HG03469 (cell line): ENCODE measurements around the gene HOXA7.

Experiments
- ATAC-seq: cut with Tn5 transposase; IDR thresholded peaks from one replicate; pipeline ENCODE4 v1.9.1; 2021; ENCODE audit warnings: mild to moderate bottlenecking, moderate library complexity, moderate number of reproducible peaks; ENCODE audit not compliant: unreplicated experiment

HOXA7 gene

DNA sequence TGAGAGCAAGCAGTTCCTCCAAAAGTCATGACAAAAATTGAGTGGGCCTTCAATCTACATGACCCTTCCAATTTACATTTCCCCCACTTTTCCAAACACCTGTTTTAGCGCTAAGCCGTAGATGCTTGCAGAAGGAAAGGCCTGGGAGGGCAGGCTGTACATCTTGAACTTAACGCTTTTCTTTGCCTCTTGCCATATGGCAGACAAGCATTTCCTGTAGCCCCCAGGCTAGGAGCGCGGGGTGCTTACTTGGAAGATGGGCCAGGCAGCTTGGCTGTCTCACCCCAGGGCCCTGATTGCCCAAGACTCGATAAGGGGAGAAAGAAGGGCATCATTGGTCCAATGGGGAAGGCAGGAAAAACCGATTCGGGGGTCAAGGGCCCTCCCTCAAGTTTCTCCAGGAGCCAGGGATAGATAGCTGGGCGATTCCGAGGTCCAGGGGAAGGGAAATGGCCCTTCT is 15.9 kb upstream of the HOXA7 start:
- no peak for ATAC-seq

DNA sequence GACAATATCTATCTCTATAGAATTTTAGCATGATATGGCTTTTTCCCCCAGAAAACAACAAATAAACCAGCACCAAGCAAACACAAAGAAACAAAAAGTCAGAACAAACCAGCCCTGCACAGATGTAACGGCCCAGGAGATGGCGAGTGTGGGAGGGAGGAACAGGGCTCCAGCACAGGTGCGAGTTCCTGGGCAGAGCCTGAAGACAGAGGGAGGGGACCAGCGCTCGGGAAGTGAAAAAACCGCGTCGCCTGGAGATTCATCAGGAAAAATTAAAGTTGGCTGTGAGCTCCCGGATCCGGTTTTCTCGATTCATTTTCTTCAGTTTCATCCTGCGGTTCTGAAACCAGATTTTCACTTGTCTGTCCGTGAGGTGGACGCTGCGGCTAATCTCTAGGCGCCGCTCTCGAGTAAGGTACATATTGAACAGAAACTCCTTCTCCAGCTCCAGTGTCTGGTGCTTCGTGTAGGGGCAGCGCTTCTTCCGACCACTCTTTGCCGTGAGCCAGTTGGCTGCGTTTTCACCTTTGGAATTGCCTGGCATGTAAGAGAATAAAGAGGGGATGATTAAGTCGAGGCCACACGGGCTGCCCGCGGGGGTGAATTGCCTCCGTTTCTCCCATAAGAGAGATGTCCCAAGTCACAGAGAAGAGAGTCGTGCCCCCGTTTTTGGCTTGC is 15.3 kb upstream of the HOXA7 start:
- ATAC-seq = no peak

DNA sequence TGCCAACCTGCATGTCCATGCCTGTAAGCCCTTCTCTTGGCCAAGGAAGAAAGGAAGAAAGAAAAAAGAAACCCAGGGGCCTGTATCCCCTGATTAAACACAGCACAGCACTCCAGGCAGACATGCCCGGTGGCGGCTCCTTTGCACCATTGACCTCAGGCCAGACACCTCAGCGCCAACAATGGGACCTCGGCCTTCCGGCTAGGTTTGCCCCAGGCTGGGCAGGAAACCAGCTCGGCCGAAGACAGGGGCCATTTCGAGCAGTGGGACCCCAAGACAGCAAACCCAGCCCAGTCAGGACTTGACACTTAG is 14.8 kb upstream of the HOXA7 start:
- ATAC-seq = no peak

DNA sequence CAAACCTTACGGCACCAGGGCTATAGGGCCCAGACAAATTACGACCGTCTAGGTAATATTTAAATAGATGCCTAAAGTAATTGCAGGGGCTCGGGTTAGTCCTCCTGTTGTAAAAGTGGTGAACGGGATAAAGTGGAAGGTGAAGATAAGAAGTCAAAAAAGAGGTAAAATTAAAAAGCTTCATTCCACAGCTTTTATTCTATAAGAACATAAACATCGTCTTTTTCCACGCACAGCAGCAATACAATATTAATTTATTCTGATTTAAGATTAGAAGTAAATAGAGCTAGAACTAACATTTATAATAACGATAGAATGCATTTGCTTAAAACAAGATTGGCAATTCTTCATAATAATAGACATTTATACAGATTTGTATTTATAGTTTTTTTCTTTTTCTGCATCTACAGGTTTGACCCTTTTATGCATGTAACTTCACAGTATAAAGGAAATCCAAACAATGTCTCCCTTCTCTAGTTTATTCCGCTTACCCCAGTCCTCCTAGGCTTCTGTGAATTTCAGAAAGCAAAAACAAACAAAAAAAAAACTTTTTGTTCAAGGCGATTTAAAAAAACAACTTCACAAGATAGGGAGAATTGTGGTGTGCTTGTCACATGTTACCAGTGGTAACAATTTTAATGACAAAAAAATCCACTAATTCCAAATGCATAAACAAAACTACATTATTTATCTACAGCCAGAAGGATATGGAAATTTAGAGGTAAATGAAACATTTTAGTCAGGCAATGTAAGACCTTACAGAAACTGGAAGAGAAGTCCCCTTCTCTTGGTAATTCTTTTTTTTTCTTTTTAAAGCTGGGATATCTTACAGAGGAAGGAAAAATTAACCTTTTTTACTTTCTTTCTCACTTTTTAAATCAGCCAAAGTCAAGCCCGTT is 14.2 kb upstream of the HOXA7 start:
- no peak for ATAC-seq

DNA sequence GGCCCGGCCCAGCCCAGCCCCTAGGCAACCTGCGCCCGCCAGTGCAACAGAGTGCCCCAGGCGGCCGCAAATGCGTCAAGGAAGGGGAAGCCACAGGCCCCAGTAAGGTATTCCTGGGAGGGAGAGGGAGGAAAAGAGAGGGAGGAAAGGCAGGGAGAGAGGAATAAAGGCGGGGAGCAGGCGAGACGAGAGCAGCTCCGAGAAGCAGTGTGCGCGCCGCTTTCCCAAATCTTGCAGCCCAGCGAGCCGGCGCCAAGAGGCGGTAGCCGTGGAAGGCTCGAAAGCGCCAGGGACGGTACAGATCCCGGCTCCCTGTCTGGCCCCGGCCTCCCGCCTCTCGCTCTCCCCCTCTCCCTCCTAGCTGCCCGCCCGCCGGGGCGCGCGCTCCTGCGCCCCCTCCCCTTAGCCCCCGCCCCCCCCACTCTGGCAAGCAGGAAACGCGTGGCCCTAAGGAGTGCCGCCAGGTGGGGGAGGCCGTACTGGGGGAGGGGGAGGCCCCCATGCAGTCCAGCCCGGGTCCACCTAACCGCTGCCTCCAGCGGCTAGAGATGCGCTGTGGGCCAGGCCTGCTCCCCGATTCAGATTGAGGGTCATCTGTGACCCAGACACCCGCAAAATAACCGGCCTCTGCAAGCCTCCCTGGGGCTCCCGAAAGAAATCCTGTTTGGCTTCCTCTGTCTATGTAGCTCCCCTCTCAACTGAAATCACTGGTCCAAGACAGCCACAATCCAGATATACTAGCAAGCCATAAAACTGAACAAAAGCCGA is 13.4 kb upstream of the HOXA7 start:
- ATAC-seq = no peak

DNA sequence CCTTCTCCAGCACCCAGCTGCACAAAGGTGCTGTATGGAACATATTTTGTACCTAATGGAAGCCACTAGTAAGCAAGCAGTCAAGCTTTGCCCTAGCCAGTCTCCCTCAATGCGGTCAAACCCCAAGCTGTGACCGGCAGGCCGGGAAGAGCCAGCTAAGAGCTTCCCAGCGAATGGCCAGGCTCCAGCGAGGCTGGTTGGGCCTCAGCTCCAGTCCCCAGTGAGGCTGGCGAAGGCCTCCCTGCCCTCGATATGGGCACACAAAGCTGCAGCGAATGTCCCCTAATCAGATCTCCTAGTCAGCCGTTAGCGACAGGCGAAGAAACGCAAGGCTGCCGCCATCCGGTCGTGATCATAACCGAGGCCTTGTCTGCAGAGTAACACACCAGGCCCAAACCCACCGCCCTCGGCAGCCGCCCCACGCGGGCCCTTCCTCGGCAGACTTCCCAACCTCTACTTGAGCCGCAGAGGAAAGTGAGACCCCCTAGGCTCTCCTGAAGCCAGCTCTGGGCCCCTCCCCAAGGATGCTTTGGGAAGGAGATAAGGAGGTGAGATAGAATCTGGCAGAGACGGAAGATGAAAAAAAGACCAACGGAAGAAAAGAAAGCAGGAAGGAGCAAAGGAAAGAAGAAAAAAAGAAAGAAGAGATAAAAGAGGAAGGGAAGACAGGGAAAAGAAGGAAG is 11.9 kb upstream of the HOXA7 start:
- no peak for ATAC-seq

DNA sequence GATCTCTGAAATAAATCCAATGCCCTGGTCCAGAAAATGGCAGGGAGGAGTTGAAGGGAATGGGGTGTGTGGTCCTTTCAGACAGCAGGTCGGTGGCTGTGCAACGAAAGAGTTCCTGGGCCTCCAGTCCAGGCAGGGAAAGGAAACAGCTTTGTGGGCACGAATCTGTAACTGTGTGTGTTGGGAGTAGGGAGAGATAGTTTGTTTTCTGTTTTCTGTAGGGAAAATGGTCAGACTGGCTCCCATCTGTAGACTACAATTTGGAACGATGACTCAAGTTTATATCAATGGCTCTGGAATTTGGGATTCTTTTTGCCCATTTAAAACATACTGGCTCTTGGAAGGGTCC is 11.4 kb upstream of the HOXA7 start:
- ATAC-seq = no peak

DNA sequence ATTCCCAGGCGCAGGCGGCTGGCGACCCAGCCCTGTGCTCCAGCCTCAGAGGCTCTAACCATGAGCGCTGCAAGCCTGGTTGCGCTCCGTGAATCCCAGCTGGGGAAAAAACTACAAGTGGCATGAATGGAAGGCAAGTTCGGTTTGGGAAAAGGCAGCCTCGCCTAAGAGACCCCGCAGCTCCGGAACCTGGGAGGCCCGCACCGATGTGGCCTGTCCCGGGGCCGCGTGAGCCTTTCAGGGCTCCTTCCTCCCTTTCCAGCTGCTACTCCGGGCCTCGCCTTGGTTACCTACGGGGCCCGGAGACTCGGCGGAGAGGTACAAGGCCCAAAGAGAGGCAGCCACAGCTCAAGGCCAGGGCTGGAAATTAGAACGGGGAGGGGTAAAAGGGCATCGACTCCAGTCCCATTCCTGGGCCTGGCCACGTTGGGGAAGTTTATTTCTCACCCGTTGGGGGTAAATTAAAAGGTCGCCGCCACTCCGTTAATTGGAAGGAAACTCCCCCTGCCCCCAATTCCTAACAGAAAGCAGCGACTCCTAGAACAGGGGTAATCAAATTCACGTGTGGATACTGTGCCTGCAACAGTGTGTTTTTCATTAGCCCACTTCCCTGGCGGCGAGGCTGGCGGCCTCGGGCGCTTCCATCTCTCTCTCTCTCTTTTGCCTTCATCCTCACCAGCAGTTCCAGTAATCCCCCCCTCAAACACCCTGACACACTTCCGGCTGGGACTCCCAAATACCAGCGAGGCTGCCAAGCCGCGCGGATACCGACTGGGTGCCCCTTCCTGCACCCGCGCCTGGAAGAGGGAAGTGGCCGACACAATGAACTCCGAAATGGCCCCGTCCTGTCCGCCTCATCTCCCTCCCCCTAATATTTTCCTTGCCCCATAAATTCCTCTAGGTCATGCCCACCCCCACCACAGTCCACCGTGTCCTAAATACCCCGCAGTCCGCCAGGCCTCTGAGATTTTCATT is 10.3 kb upstream of the HOXA7 start:
- ATAC-seq = no peak

DNA sequence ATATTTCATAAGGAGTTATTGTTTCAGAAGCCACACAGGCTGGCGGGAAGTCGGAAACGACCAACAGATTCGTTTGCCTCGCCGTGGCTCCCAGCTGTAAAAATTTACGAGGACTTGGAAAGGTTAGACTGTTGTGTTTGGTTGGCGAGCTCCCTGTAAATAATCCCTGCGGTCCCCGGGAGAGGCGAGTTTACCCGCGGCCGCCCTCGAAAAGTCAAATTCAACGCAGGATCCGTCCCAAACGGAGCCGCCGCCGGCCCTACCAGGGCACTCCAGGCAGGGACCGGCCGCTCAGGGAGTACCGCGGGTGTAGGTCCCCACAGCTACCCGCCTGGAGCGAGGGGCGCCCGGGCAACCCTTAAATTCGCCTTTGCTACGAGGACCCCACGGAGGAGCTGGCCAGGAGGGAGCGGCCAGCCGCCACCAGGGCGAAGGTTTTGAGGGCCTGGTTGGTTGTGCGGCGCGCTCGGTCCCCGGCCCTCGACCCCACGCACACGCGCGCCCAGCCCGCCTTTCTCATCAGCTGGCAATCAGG is 9.6 kb upstream of the HOXA7 start:
- ATAC-seq = no peak

DNA sequence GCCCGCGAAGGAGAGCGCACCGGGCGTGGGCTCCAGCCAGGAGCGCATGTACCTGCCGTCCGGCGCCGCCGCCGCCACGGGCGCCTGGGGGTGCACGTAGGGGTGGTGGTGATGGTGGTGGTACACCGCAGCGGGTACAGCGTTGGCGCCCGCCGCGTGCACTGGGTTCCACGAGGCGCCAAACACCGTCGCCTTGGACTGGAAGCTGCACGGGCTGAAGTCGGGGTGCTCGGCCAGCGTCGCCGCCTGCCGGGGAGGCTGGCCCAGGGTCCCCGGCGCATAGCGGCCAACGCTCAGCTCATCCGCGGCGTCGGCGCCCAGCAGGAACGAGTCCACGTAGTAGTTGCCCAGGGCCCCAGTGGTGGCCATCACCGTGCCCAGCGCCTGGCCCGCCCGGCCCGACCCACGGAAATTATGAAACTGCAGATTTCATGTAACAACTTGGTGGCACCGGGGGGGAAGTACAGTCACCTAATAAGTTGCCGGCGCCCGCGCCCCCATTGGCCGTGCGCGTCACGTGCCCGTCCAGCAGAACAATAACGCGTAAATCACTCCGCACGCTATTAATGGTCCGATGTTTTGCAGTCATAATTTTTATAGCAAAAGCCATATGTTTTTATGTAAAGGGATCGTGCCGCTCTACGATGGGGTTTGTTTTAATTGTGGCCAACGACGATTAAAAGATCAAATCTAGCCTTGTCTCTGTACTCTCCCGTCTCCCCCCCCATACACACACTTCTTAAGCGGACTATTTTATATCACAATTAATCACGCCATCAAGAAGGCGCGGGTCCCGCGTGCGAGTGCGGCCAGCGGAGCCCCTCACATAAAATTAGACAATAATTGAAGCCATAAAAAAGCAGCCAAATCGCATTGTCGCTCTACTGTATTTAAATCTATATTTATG is 8.9 kb upstream of the HOXA7 start, which contains the start of gene HOXA9:
Gene HOXA9 (minus strand): TSS at position 449 of the 907 bp plus-strand sequence. CDS start 80 bp downstream, at position 369.
- ATAC-seq = no peak

DNA sequence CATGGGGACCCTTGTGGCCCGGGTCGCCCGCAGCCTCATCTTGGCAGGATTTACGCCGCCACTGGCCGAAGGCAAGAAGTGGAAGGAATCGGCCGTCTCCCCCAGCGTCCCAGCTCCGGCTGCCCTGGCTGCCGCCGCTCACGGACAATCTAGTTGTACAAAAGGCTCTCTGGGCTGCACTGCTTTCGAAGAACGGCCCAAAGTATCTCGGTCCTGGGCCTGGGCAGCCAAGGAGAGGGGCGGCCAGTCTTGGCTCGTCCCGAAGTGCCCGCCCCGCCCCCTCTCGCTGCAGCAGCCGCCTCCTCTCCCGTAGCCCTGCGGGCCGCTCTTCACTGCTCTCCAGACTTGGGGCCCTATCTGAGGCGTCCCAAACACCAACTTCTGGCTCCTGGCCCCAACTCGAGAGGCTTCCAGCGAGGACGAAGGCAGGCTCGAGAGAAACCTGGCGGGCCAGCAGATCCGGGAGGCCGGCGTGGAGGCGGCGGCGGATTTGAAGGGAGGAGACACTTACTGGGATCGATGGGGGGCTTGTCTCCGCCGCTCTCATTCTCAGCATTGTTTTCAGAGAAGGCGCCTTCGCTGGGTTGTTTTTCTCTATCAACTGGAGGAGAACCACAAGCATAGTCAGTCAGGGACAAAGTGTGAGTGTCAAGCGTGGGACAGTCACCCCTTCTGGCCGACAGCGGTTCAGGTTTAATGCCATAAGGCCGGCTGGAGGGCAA is 8.1 kb upstream of the HOXA7 start:
- no peak for ATAC-seq

DNA sequence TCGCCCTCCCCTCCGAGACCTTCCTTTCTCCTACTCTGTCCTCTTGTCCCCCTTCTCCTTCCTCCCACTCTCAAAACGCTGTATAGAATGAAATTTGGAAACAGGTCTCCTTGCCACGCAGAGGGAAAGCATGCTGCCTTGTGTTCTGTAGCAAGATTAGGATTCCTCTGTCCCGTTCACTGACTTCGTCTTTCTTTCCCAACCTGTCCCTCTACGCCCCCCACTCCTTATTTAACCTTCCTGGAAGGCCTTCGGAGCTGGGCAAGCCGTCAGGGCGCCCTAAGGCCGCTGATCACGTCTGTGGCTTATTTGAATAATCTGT is 7.5 kb upstream of the HOXA7 start:
- ATAC-seq = no peak

DNA sequence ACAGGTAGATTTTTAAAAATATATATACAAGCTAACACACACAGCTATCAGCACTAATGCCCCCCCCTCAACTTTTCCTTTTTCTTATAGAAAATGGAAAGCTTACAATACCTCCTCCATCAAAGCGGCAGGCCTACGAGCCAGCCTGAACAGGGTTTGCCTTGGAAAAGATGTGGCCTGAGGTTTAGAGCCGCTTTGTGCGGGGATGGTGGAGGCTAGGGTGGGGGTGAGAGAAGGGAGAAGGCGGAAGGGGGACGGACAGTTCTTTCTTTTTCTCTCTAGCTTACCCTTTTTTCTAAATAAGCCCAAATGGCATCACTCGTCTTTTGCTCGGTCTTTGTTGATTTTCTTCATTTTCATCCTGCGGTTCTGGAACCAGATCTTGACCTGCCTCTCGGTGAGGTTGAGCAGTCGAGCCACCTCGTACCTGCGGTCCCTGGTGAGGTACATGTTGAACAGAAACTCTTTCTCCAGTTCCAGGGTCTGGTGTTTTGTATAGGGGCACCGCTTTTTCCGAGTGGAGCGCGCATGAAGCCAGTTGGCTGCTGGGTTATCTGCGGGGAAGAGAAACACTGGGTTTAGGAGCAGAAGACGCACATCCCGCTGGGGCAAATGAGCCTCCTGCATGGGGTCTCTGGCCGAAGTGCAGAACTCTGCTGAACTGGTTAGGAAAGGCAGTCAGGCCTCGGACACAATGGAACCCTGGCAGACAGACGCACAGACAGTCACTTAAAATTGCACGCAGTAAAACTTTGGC is 7.0 kb upstream of the HOXA7 start:
- no peak for ATAC-seq

DNA sequence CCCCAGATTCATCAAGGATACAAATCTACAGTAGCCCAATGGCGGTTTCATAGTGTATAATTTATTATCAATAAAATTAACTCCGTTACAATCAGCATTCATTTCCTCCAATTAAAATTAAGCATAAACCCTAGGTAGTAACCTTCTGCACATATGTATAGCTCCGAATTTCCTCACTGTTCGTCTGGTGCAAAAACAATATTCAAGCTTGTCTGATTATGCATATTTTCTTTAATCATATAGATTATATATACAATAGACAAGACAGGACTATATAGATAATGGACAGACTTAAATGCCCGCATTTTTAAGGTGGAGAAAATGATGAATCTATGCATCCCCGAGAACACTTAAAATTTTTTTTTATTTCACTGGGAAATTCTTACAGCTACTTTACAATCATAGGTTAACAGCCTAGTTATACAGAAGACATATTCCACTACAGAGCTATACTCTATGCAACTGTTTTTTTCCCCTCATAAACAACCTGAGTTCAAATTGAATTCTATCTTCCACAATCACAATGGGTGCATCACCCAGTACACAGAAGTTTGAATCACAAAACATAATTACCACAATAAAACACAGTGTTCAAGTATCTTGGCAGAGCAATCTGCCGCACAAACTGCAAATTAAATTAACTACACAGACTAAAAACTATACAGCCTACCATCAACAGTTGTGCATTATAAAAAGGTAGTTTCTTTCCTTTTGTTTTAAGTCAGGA is 6.2 kb upstream of the HOXA7 start:
- ATAC-seq = no peak

DNA sequence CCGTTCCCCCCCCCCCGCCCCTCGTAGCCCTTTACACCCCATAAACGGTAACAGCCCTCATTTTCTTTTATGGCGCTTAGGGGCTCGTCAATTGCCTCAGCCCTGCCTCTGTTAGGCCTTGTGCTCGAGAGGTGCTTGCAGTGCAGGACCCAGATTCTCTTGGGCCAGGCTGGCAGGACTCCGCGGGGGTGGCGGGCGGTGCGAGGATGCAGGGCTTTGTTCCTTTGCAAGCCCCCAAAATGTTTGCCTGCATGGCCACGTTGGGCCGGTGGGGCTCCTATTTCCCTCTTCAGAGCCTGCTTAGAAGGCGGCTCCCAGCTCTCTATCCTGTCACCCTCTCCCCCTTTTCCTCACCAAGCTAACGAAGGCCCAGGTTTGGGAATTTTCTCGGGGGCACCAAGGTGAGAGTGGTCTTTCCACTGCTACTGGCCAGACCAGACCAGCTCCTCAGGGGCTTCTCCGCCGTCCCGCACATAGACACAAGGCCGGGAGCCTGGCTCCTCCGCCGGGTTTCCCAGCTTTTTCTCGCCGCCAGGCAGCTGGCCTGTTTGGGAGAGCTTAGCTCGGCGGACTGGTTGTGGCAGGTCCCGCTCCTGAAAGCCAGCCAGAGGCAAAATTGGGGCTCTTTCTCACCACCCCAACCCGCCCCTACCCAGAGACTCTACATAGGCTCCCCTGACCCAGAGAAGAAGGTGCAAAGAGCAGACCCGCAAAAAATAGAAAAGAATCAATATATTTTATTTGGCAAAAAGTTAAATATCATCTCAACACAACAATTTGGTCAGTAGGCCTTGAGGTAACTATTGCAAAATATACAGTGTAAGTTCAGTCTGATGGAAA is 5.5 kb upstream of the HOXA7 start:
- no peak for ATAC-seq

DNA sequence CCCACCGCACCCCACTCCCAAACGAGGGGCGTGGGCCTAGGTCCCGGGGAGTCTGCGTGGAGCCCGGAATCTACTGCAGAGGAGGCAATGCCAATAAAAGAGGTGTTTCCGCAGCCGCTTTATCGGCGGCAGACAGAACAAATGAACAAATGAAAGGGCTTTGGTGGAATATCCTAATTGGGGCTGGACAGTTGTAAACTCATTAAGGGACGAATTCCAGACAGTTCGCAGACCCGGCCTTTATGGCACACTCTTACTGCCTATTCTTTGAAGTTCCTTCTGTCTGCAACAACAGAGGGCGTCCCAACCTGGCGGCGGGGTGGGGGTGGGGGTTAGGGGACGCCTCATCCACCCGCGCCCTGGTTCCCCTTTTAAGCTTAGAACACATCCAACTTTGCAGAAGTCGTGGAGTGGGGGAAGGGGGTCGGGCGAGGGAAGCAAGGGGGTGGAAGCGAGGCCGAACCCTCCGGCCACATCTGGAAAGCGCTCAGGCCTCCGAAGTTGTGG is 4.8 kb upstream of the HOXA7 start:
- ATAC-seq = no peak
